ENCODE data around the gene DNAJC28.
"Not testable (repeated sequence)": the region's sequence is repeated elsewhere in the genome, so short reads cannot be mapped to it uniquely, and the experiment has no call there.

The DNAJC28 gene

DNA sequence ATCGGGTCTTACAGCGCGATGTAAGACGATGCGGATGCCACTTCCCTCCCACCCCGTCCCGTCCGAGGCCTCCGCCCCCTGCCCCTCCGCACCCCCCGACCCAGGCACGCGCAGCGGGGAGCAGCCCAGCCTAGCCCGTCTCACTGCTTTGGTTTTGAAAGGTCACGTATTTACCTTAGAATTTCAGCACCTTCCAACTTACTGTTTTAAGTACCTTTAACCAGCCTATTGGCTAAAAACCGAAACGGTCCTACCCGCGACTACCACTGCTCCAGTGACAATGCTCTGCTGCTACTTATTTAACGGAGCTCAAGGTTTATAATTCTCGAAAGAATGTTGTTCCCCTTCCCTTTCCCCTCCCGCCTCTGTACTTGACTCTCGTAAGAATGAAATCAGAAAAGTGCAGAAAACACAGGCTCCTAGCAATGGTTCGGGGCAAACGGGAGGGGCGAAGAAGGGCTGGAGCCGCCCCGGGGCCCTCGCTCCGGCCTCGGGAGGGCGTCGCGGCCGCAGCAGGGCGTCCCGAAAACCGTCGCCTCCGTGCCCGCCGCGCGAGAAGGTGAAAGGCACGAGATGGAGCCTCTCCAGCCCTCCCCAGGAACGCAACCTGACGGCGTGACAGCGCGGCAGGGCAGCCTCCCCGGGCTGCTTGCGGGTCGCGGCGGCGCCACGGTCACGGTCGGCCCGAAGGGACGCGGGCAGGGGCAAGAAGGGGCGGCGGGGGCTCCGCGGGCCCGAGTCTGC, 12.4 kb downstream of the DNAJC28 start:
- no peaks in the 10 kb centered on the region for H3K27me3 ChIP-seq (ENCODE audit: low read depth)
- 0 out of 2 replicates have a peak, but pooled peaks cover 3% of the 10 kb centered on the region for H3K36me3 ChIP-seq (replicated peaks)
- no peaks in the 10 kb centered on the region for H3K4me1 ChIP-seq
- no peaks in the 10 kb centered on the region; the same call in 1 of the 2 replicates for H3K9me3 ChIP-seq
- H3K4me3 ChIP-seq, result peak overlapping the region; percentile 86
- in situ Hi-C loops (cut with MboI; ENCODE audit: low sequenced_read_pairs), result loop anchor here (25.0 kb wide), 1 partner anchor 108 kb away; the partner anchor contains the start of gene DONSON
- peak; percentile 15 to 57 for DNase-seq (ENCODE audit: low spot score in 2 of 2)

DNA sequence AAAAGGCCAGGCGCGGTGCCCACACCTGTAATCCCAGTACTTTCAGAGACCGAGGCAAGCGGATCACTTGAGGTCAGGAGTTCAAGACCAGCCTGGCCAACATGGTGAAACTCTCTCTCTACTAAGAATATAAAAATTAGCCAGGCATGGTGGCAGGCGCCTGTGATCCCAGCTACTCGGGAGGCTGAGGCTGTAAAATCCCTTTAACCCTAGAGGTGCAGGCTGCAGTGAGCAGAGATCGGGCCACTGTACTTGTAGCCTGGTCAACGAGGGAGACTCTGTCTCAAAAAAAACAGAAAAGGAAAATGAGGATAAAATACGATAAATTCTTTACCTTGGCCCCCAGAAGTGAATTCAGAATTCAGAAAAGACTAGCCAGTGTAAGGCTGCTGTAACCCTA, 13.3 kb downstream of the DNAJC28 start:
- Histone ChIP-seq H3K27me3 (ENCODE audit: low read depth) (no peaks in the 10 kb centered on the region), H3K4me3 (peak overlapping the region; percentile 86), H3K36me3 (replicated peaks) (0 out of 2 replicates have a peak, but pooled peaks cover 3% of the 10 kb centered on the region), H3K9me3 (no peaks in the 10 kb centered on the region; the same call in 1 of the 2 replicates), H3K4me1 (no peaks in the 10 kb centered on the region)
- in situ Hi-C loops (cut with MboI; ENCODE audit: low sequenced_read_pairs), result loop anchor here (25.0 kb wide), 1 partner anchor 109 kb away; the partner anchor contains the start of gene DONSON
- no peak for DNase-seq (ENCODE audit: low spot score in 2 of 2)

DNA sequence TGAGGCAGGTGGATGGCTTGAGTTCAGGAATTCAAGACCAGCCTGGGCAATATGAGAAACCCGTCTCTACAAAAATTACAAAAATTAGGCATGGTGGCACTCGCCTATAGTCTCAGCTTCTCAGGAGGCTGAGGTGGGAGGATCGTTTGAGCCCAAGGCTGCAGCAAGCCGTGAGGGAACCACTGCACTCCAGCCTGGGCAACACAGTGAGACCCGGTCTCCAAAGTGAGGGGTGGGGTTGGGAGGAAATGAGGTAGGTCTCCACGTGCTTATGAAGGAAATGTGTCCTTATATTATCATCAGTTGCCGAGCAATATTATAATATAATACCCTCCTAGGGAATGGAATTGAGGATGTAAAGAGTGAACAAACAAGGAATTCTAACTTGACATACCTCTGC, 14.4 kb downstream of the DNAJC28 start:
- no peak for DNase-seq (ENCODE audit: low spot score in 2 of 2)
- in situ Hi-C loops (cut with MboI; ENCODE audit: low sequenced_read_pairs), result loop anchor here (25.0 kb wide), 1 partner anchor 110 kb away; the partner anchor contains the start of gene DONSON

DNA sequence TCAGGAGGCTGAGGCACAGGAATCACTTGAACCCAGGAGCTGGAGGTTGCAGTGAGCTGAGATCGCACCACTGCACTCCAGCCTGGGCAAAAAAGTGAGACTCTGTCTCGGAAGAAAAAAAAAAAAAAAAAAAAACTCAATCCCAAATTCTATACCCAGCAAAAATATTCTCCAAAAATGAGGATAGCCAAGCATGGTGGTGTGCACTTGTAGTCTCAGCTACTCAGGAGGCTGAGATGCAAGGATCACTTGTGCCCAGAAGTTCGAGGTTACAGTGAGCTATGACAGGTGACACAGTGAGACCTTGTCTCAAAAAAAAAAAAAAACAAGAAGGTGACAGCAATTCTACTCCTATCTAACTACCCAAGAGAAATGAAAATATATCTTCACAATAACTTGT, 18.2 kb downstream of the DNAJC28 start:
- Histone ChIP-seq H3K9me3 (no peaks in the 10 kb centered on the region), H3K36me3 (replicated peaks) (no peaks in the 10 kb centered on the region), H3K4me3 (no peak overlapping the region), H3K4me1 (no peaks in the 10 kb centered on the region), H3K27me3 (ENCODE audit: low read depth) (no peaks in the 10 kb centered on the region)
- in situ Hi-C loops (cut with MboI; ENCODE audit: low sequenced_read_pairs), result no loop called here
- DNase-seq (ENCODE audit: low spot score in 2 of 2), result no peak

More for the DNA sequence above, 14.4 kb downstream of the DNAJC28 start:
- H3K4me3 ChIP-seq, result no peak overlapping the region
- no peaks in the 10 kb centered on the region for H3K27me3 ChIP-seq (ENCODE audit: low read depth)
- no peaks in the 10 kb centered on the region for H3K4me1 ChIP-seq
- H3K36me3 ChIP-seq (replicated peaks), result 0 out of 2 replicates have a peak, but pooled peaks cover 3% of the 10 kb centered on the region
- no peaks in the 10 kb centered on the region; the same call in 1 of the 2 replicates for H3K9me3 ChIP-seq

DNA sequence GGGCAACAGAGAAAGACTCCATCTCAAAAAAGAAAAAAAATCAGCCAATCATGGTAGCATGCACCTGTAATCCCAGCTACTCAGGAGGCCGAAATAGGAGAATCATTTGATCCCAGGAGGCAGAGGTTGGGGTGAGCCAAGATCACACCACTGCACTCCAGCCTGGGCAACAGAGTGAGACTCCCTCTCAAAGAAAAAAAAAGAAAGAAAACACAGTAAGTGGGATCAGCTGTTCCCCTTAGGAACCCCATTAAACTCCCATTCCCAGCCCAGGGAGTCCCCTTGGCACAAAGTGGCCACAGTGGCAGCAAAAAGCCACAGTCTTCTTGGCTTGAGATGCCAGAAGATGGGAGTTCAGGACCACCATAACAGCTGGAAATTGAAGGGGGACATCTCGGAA, 20.8 kb downstream of the DNAJC28 start:
- peaks cover 7% of the 10 kb centered on the region for H3K4me1 ChIP-seq
- H3K4me3 ChIP-seq, result no peak overlapping the region
- H3K9me3 ChIP-seq, result no peaks in the 10 kb centered on the region
- DNase-seq (ENCODE audit: low spot score in 2 of 2), result no peak
- in situ Hi-C loops (cut with MboI; ENCODE audit: low sequenced_read_pairs), result no loop called here
- no peaks in the 10 kb centered on the region for H3K27me3 ChIP-seq (ENCODE audit: low read depth)
- no peaks in the 10 kb centered on the region for H3K36me3 ChIP-seq (replicated peaks)

DNA sequence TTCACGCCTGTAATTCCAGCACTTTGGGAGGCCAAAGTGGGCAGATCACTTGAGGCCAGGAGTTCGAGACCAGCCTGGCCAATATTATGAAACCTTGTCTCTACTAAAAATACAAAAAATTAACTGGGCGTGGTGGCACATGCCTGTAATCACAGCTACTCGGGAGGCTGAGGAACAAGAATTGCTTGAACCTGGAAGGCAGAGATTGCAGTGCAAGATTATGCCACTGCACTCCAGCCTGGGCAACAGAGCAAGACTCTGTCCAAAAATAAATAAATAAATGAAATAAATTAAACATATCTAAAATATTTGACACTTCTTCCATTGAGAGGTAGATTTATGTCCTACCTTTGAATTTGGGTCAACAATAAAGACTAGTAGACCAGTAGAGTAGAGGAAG, 22.3 kb downstream of the DNAJC28 start:
- in situ Hi-C loops (cut with MboI; ENCODE audit: low sequenced_read_pairs); H3K4me1 ChIP-seq; DNase-seq (ENCODE audit: low spot score in 2 of 2); H3K27me3 ChIP-seq (ENCODE audit: low read depth); H3K36me3 ChIP-seq (replicated peaks); H3K9me3 ChIP-seq; H3K4me3 ChIP-seq: not testable (repeated sequence)

DNA sequence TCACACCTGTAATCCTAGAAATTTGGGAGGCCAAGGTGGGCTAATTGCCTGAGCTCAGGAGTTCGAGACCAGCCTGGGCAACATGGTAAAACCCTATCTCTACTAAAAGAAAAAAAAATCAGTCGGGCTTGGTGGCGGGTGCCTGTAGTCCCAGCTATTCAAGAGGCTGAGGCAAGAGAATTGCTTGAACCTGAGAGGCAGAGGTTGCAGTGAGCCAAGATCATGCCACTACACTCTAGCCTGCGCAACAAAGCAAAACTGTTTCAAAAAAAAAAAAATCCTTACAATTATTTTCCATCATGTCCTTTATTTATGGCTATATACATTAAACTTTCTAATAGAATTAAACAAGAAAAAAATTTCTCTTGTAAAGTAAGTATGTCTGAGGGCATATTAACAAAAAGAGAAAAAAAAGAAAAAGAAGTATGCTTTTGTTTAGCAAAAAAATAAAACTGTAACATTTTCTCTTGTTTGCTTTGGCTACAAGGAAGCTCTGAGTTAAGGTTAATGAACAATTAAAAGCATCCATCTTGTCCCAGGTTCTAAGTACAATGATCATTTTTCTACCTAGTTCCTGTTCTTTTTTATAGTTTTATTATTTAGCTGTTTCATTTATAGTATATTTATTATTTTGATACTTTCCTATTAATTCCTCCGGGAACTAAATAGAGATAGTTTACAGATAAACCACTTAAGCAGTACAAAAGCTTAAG, 29.8 kb downstream of the DNAJC28 start:
- no peak for DNase-seq (ENCODE audit: low spot score in 2 of 2)
- Histone ChIP-seq H3K27me3 (ENCODE audit: low read depth) (no peaks in the 10 kb centered on the region), H3K4me3 (no peak overlapping the region), H3K9me3 (no peaks in the 10 kb centered on the region), H3K36me3 (replicated peaks) (peaks cover 4% of the 10 kb centered on the region; the same call in 1 of the 2 replicates), H3K4me1 (peaks cover 2% of the 10 kb centered on the region)
- in situ Hi-C loops (cut with MboI; ENCODE audit: low sequenced_read_pairs), result no loop called here

DNA sequence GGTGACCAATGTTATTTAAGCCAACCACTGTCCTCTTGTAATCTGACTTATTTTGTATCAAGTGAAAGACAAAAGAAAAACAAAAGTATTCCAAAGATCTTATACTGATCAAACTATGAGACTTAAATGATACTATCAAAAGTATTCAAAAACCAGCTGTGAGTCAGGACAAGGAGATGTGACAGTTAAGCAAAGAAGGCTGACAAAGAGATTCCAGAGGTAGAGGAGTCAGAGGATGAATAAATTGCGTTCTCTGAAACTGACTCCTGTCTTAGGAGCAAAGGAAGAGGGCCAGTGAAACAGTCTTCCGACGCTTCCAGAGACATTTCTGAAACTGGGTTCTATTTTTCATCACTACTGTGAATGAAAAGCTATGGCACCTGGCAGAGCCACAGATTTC, 32.7 kb downstream of the DNAJC28 start:
- no peaks in the 10 kb centered on the region for H3K9me3 ChIP-seq
- peaks cover 4% of the 10 kb centered on the region; the same call in 1 of the 2 replicates for H3K4me1 ChIP-seq
- in situ Hi-C loops (cut with MboI; ENCODE audit: low sequenced_read_pairs), result no loop called here
- no peak overlapping the region for H3K4me3 ChIP-seq
- DNase-seq (ENCODE audit: low spot score in 2 of 2), result no peak
- H3K27me3 ChIP-seq (ENCODE audit: low read depth), result no peaks in the 10 kb centered on the region
- H3K36me3 ChIP-seq (replicated peaks), result peaks cover 17% of the 10 kb centered on the region

DNA sequence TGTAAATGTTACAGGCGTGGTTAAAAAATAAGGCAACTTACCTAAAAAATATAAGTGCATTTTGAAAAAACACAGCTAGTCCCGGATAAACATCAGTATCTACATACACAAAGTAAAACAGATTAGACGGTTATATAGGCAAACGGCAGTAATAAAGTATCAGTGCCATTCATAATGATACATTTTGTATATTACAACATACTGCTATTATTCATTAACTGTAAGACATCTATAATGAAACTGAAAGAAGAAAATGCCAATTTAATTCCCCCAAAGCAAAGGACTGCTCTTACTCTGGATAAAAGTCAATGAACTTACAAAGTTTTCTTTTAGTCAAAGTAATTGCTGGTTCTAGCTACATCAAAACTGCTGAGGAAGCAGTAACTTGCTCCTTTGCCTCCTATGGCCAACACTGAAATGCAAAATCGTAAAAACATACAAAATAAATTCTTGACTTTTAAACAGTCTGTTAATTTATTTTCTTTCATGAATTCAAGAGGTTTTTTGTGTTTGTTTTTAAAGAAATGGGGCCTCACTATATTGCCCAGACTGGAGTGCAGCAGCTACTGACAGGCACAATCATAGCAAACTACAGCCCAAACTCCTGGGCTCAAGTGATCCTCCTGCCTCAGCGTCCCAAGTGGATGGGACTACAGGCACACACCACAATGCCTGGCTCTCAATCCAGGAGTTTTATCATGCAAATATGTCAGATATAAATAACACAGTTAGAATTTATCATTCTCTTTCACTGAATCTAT, 35.6 kb downstream of the DNAJC28 start:
- peak; percentile 22 to 24 for DNase-seq (ENCODE audit: low spot score in 2 of 2)
- in situ Hi-C loops (cut with MboI; ENCODE audit: low sequenced_read_pairs), result no loop called here
- Histone ChIP-seq H3K4me1 (peaks cover 4% of the 10 kb centered on the region; the same call in 1 of the 2 replicates), H3K9me3 (no peaks in the 10 kb centered on the region), H3K27me3 (ENCODE audit: low read depth) (no peaks in the 10 kb centered on the region), H3K36me3 (replicated peaks) (peaks cover 17% of the 10 kb centered on the region), H3K4me3 (no peak overlapping the region)

DNA sequence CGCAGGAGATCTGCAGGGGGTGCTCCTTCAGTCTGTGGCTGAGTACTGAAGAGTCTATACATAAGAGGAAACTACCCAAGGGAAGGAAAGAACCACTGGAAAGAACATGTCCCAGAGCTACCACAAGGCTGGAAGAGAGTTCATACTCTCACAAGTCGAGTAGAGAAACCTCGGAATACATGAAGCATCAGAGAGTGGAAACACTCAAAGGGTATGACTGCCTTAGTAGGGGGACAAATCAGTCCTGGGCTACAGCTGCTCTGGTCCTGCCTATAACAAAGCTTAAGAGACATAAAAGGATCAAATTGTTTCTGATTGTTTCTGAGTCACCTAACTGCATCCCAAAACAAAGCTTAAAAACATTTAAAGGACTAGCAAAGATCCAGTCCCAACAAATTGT, 39.2 kb downstream of the DNAJC28 start:
- Histone ChIP-seq H3K9me3 (no peaks in the 10 kb centered on the region), H3K4me3 (no peak overlapping the region), H3K4me1 (peaks cover 14% of the 10 kb centered on the region), H3K36me3 (replicated peaks) (peaks cover 13% of the 10 kb centered on the region), H3K27me3 (ENCODE audit: low read depth) (no peaks in the 10 kb centered on the region)
- DNase-seq (ENCODE audit: low spot score in 2 of 2), result no peak
- in situ Hi-C loops (cut with MboI; ENCODE audit: low sequenced_read_pairs), result no loop called here

DNA sequence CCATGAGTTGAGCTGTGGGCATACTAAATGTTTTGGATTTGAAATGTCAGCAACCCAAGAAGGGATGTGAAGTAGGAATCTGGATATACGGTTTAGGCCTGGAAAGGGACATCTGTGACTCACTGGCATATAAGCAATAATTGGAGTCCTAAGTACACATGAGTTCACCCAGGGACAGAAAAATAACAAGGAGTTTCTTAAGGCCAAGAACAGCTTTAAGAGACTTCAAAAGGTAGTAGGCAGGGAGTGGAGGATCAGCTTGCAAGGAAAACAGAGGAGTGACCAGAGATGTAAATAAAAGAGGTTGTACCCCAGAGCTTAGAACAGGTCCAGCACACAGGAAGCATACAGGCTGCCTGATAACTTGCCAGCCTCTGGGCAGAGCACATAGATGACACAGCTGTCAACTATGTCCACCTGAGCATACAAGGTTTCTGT, 39.9 kb downstream of the DNAJC28 start:
- no peak for DNase-seq (ENCODE audit: low spot score in 2 of 2)
- Histone ChIP-seq H3K9me3 (no peaks in the 10 kb centered on the region), H3K4me1 (peaks cover 14% of the 10 kb centered on the region), H3K27me3 (ENCODE audit: low read depth) (no peaks in the 10 kb centered on the region), H3K36me3 (replicated peaks) (peaks cover 13% of the 10 kb centered on the region), H3K4me3 (no peak overlapping the region)
- in situ Hi-C loops (cut with MboI; ENCODE audit: low sequenced_read_pairs), result no loop called here

DNA sequence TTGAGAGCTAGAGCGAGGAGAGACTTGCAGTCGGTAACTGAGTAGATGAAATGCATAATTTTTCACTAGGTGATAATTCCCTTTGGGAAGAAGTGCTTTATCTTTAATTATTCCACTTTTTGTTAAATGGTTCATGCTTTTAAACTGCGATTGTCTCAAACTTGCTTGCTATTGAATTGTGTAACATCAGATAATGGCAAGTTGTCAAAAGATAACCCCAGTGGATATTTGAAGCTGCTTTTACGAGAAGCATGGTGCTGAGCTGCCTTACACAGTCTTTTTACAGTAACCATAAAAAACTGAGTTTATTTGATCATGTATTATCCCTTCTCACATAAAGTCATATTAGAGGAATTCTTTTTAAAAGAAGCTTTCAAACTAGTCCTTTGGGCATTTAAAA, 41.9 kb downstream of the DNAJC28 start:
- H3K4me1 ChIP-seq, result peaks cover 10% of the 10 kb centered on the region
- no peaks in the 10 kb centered on the region for H3K27me3 ChIP-seq (ENCODE audit: low read depth)
- in situ Hi-C loops (cut with MboI; ENCODE audit: low sequenced_read_pairs), result no loop called here
- H3K36me3 ChIP-seq (replicated peaks), result no peaks in the 10 kb centered on the region; the same call in 1 of the 2 replicates
- DNase-seq (ENCODE audit: low spot score in 2 of 2), result peak in 1 of 2 experiments; percentile 31
- H3K4me3 ChIP-seq, result no peak overlapping the region
- H3K9me3 ChIP-seq, result no peaks in the 10 kb centered on the region

DNA sequence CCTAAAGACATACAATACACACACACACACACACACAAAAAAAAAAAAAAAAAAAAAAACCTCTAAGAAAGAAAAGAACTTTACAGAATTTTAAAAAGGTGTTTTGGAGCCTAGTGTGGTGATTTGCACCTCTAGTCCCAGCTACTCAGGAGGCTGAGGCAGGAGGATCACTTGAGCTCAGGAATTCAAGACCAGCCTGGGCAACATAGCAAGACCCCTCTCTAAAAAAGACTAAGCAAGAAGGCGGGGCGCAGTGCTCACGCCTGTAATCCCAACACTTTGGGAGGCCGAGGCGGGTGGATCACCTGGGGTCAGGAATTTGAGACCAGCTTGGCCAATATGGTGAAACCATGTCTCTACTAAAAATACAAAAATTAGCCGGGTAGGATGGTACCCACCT, 44.9 kb downstream of the DNAJC28 start:
- DNase-seq (ENCODE audit: low spot score in 2 of 2); in situ Hi-C loops (cut with MboI; ENCODE audit: low sequenced_read_pairs); H3K9me3 ChIP-seq; H3K4me3 ChIP-seq; H3K27me3 ChIP-seq (ENCODE audit: low read depth); H3K36me3 ChIP-seq (replicated peaks): not testable (repeated sequence)
- H3K4me1 ChIP-seq, result peaks cover 10% of the 10 kb centered on the region
